Body of pancreas (tissue), 4 donors: ENCODE results near the gene GON4L.

Source experiments
- POLR2A ChIP-seq, 3 donors: fragments of 450-650 bp; IDR thresholded peaks; one replicate each; pipeline ENCODE4 v1.6.1; 2016; ENCODE audit warnings: antibody characterized with exemption in 3 of 3, mild to moderate bottlenecking in 2 of 3
- TF ChIP-seq, protein P1 (sequence below), 7 experiments: fragments of 450-650 bp in 4 of 7; fragments of 200-600 bp in 3 of 7; sonication (generic) in 3 of 7; IDR thresholded peaks; one replicate each; pipeline ENCODE4 v1.5.1; 2016 to 2019; ENCODE audit warnings: antibody characterized with exemption in 7 of 7

GRCh38 chr1:155880950-155881349 lies 23.9 kb upstream of the GON4L start:
- TF ChIP-seq POLR2A (IDR thresholded peaks at IDR 0.05) = no peak
- TF ChIP-seq, protein P1, sequence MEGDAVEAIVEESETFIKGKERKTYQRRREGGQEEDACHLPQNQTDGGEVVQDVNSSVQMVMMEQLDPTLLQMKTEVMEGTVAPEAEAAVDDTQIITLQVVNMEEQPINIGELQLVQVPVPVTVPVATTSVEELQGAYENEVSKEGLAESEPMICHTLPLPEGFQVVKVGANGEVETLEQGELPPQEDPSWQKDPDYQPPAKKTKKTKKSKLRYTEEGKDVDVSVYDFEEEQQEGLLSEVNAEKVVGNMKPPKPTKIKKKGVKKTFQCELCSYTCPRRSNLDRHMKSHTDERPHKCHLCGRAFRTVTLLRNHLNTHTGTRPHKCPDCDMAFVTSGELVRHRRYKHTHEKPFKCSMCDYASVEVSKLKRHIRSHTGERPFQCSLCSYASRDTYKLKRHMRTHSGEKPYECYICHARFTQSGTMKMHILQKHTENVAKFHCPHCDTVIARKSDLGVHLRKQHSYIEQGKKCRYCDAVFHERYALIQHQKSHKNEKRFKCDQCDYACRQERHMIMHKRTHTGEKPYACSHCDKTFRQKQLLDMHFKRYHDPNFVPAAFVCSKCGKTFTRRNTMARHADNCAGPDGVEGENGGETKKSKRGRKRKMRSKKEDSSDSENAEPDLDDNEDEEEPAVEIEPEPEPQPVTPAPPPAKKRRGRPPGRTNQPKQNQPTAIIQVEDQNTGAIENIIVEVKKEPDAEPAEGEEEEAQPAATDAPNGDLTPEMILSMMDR (IDR thresholded peaks at IDR 0.05) = no peak
